DND-41 (cell line): Measurements from ENCODE around the gene SNTB2.

Experiments used
- CTCF ChIP-seq: IDR thresholded peaks from 2 replicates; pipeline ENCODE4 v1.5.1; 2012; ENCODE audit warnings: borderline replicate concordance, low read length, moderate library complexity, mild to moderate bottlenecking; ENCODE audit not compliant: poor library complexity, severe bottlenecking; ENCODE audit errors: extremely low read depth
- EZH2 ChIP-seq: IDR thresholded peaks from 3 replicates; pipeline ENCODE4 v1.6.1; 2012; ENCODE audit warnings: borderline replicate concordance, low read depth, mild to moderate bottlenecking, moderate library complexity, low read length, inconsistent platforms; ENCODE audit not compliant: severe bottlenecking

GRCh38 chr16:69346683-69347082, 159.7 kb downstream of the SNTB2 start:
- no peak for TF ChIP-seq CTCF
- no peak for TF ChIP-seq EZH2
